ENCODE results near the gene DSP. TPM values are rescaled to one million over a fixed set of nuclear protein-coding genes. Genes with fewer than 3 reads are reported as not detected.

DSP gene
- total and polyA plus RNA-seq, 2 donors: 4.3 to 33.9 TPM

- WGBS: 82% methylated on average over 14 of the region's 14 CpGs
- no peak for DNase-seq (ENCODE audit: extremely low spot score)
- Histone ChIP-seq H3K4me1 (ENCODE audit: insufficient read depth) (no peaks in the 10 kb centered on the region), H3K4me3 (ENCODE audit: low read depth, low read length) (no peak overlapping the region), H3K27ac (ENCODE audit: low read depth) (no peak overlapping the region), H3K36me3 (ENCODE audit: insufficient read depth) (peaks cover 5% of the 10 kb centered on the region)
Measured at GRCh38 chr6:7580927-7581618, 39.6 kb downstream of the DSP start.

GRCh38 chr6:7585287-7585930 is 43.9 kb downstream of the DSP start:
- H3K36me3 ChIP-seq (ENCODE audit: insufficient read depth): no peaks in the 10 kb centered on the region
- 96% methylated on average over 28 of the region's 28 CpGs for WGBS
- H3K4me3 ChIP-seq (ENCODE audit: low read depth, low read length): no peak overlapping the region
- no peak overlapping the region for H3K27ac ChIP-seq (ENCODE audit: low read depth)
- H3K4me1 ChIP-seq (ENCODE audit: insufficient read depth): no peaks in the 10 kb centered on the region
- no peak for DNase-seq (ENCODE audit: extremely low spot score)

- no peak for DNase-seq (ENCODE audit: extremely low spot score)
- Histone ChIP-seq H3K4me3 (ENCODE audit: low read depth, low read length) (no peak overlapping the region), H3K36me3 (ENCODE audit: insufficient read depth) (no peaks in the 10 kb centered on the region), H3K27ac (ENCODE audit: low read depth) (no peak overlapping the region), H3K4me1 (ENCODE audit: insufficient read depth) (peaks cover 2% of the 10 kb centered on the region)
- WGBS: 69% methylated on average over 3 of the region's 3 CpGs
Measured at GRCh38 chr6:7587631-7588100, 46.2 kb downstream of the DSP start.

- Histone ChIP-seq H3K27ac (ENCODE audit: low read depth) (no peak overlapping the region), H3K4me1 (ENCODE audit: insufficient read depth) (peaks cover 2% of the 10 kb centered on the region), H3K36me3 (ENCODE audit: insufficient read depth) (no peaks in the 10 kb centered on the region), H3K4me3 (ENCODE audit: low read depth, low read length) (no peak overlapping the region)
- WGBS: 81% methylated on average over 4 of the region's 4 CpGs
- DNase-seq (ENCODE audit: extremely low spot score): no peak
Measured at GRCh38 chr6:7588506-7588905, 47.0 kb downstream of the DSP start.

GRCh38 chr6:7589221-7589620 is 47.8 kb downstream of the DSP start:
- peaks cover 2% of the 10 kb centered on the region for H3K4me1 ChIP-seq (ENCODE audit: insufficient read depth)
- no peak overlapping the region for H3K27ac ChIP-seq (ENCODE audit: low read depth)
- no peak for DNase-seq (ENCODE audit: extremely low spot score)
- WGBS: 89% methylated on average over 3 of the region's 3 CpGs
- no peak overlapping the region for H3K4me3 ChIP-seq (ENCODE audit: low read depth, low read length)
- no peaks in the 10 kb centered on the region for H3K36me3 ChIP-seq (ENCODE audit: insufficient read depth)

GRCh38 chr6:7589949-7590917 is 48.8 kb downstream of the DSP start, which contains the start of gene SNRNP48:
SNRNP48 (plus strand) TSS chr6:7590198; CDS start chr6:7590258, 60 bp downstream.
- peaks cover 2% of the 10 kb centered on the region for H3K4me1 ChIP-seq (ENCODE audit: insufficient read depth)
- WGBS: under 1% methylated on average over 72 of the region's 72 CpGs
- H3K36me3 ChIP-seq (ENCODE audit: insufficient read depth): no peaks in the 10 kb centered on the region

GRCh38 chr6:7590918-7591302 is 49.4 kb downstream of the DSP start:
- WGBS: 29% methylated on average over 10 of the region's 10 CpGs
- Histone ChIP-seq H3K4me1 (ENCODE audit: insufficient read depth) (peaks cover 2% of the 10 kb centered on the region), H3K27ac (ENCODE audit: low read depth) (no peak overlapping the region), H3K36me3 (ENCODE audit: insufficient read depth) (peaks cover 5% of the 10 kb centered on the region), H3K4me3 (ENCODE audit: low read depth, low read length) (peak overlapping the region; percentile 94)
- DNase-seq (ENCODE audit: extremely low spot score): no peak

More at GRCh38 chr6:7589949-7590917, 48.8 kb downstream of the DSP start, which contains the start of gene SNRNP48:
- peak within 1 kb of the TSS; percentile 94 for H3K4me3 ChIP-seq (ENCODE audit: low read depth, low read length)
- DNase-seq (ENCODE audit: extremely low spot score): peak; percentile 91
- peak within 1 kb of the TSS; percentile 43 for H3K27ac ChIP-seq (ENCODE audit: low read depth)

- Histone ChIP-seq H3K36me3 (ENCODE audit: insufficient read depth) (peaks cover 5% of the 10 kb centered on the region), H3K4me3 (ENCODE audit: low read depth, low read length) (no peak overlapping the region), H3K27ac (ENCODE audit: low read depth) (no peak overlapping the region), H3K4me1 (ENCODE audit: insufficient read depth) (peaks cover 2% of the 10 kb centered on the region)
- WGBS: 93% methylated on average over 5 of the region's 5 CpGs
- DNase-seq (ENCODE audit: extremely low spot score): no peak
Measured at GRCh38 chr6:7591770-7592169, 50.3 kb downstream of the DSP start.

- 73% methylated on average over 1 of the region's 1 CpG for WGBS
- DNase-seq (ENCODE audit: extremely low spot score): no peak
- no peak overlapping the region for H3K27ac ChIP-seq (ENCODE audit: low read depth)
- no peak overlapping the region for H3K4me3 ChIP-seq (ENCODE audit: low read depth, low read length)
- H3K4me1 ChIP-seq (ENCODE audit: insufficient read depth): peaks cover 2% of the 10 kb centered on the region
- H3K36me3 ChIP-seq (ENCODE audit: insufficient read depth): peaks cover 5% of the 10 kb centered on the region
Measured at GRCh38 chr6:7593229-7593628, 51.8 kb downstream of the DSP start.

- no peak overlapping the region for H3K27ac ChIP-seq (ENCODE audit: low read depth)
- no peak for DNase-seq (ENCODE audit: extremely low spot score)
- H3K4me1 ChIP-seq (ENCODE audit: insufficient read depth): peaks cover 2% of the 10 kb centered on the region
- no peak overlapping the region for H3K4me3 ChIP-seq (ENCODE audit: low read depth, low read length)
- H3K36me3 ChIP-seq (ENCODE audit: insufficient read depth): peaks cover 6% of the 10 kb centered on the region
- 82% methylated on average over 4 of the region's 4 CpGs for WGBS
Measured at GRCh38 chr6:7594579-7595125, 53.2 kb downstream of the DSP start.

GRCh38 chr6:7604003-7604402 is 62.5 kb downstream of the DSP start:
- Histone ChIP-seq H3K27ac (ENCODE audit: low read depth) (no peak overlapping the region), H3K4me1 (ENCODE audit: insufficient read depth) (no peaks in the 10 kb centered on the region), H3K36me3 (ENCODE audit: insufficient read depth) (peaks cover 9% of the 10 kb centered on the region), H3K4me3 (ENCODE audit: low read depth, low read length) (no peak overlapping the region)
- no peak for DNase-seq (ENCODE audit: extremely low spot score)
- WGBS: 83% methylated on average over 4 of the region's 4 CpGs

- 96% methylated on average over 2 of the region's 2 CpGs for WGBS
- Histone ChIP-seq H3K4me3 (ENCODE audit: low read depth, low read length) (no peak overlapping the region), H3K27ac (ENCODE audit: low read depth) (no peak overlapping the region), H3K4me1 (ENCODE audit: insufficient read depth) (no peaks in the 10 kb centered on the region), H3K36me3 (ENCODE audit: insufficient read depth) (peaks cover 9% of the 10 kb centered on the region)
- no peak for DNase-seq (ENCODE audit: extremely low spot score)
Measured at GRCh38 chr6:7604506-7604905, 63.0 kb downstream of the DSP start.
